ENCODE results near the gene FEM1A. TPM values are rescaled to one million over a fixed set of nuclear protein-coding genes. Genes with fewer than 3 reads are reported as not detected.
A peak's percentile ranks its signal among the peaks of the same experiment; 100 is the strongest.

Gene FEM1A
- total and polyA plus RNA-seq, 9 of the 15 experiments (the other 6 are each of a cell fraction or from before 2014, with no cell fraction given) = 0.08 to 19.0 (median 6.8) TPM

- TF ChIP-seq, protein P1, sequence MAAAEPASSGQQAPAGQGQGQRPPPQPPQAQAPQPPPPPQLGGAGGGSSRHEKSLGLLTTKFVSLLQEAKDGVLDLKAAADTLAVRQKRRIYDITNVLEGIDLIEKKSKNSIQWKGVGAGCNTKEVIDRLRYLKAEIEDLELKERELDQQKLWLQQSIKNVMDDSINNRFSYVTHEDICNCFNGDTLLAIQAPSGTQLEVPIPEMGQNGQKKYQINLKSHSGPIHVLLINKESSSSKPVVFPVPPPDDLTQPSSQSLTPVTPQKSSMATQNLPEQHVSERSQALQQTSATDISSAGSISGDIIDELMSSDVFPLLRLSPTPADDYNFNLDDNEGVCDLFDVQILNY (CRISPR knock-in tag; IDR thresholded peaks at IDR 0.05) = no peak
- peak; percentile 93 for TF ChIP-seq ZNF143 (CRISPR knock-in tag; IDR thresholded peaks at IDR 0.05)
- TF ChIP-seq ZNF764 (CRISPR knock-in tag; IDR thresholded peaks at IDR 0.05; ENCODE audit: low read depth) = no peak
- 0 out of 2 replicates have a peak, but pooled peaks have one; percentile 34 for TF ChIP-seq HDAC2 (IDR thresholded peaks at IDR 0.05)
- peak; percentile 11; the same call in 1 of the 2 replicates for TF ChIP-seq ADNP (tag; IDR thresholded peaks at IDR 0.05)
- no peak for TF ChIP-seq PYGO2 (tag; IDR thresholded peaks at IDR 0.05)
- no peak for TF ChIP-seq ZFP36 (IDR thresholded peaks at IDR 0.05; ENCODE audit: low read depth, low read length, partially characterized antibody)
- no peak for TF ChIP-seq EP300 (IDR thresholded peaks at IDR 0.05; ENCODE audit: low read length)
- TF ChIP-seq SMC3 (conservative IDR thresholded peaks at IDR 0.05; ENCODE audit: insufficient read depth, low read depth, low read length) = no peak
- TF ChIP-seq ZNF41 (CRISPR knock-in tag; conservative IDR thresholded peaks at IDR 0.05) = no peak
- TF ChIP-seq GATAD2B (IDR thresholded peaks at IDR 0.05; ENCODE audit: borderline replicate concordance) = peak; percentile 69; the same call in 1 of the 2 replicates
- no peak for TF ChIP-seq HLTF (IDR thresholded peaks at IDR 0.05)
- no peak for TF ChIP-seq TAF7 (tag; IDR thresholded peaks at IDR 0.05)
- TF ChIP-seq ATF3 (IDR thresholded peaks at IDR 0.05) = 0 out of 2 replicates have a peak, but pooled peaks have one; percentile 13
- TF ChIP-seq ATF3 (CRISPR knock-in tag; conservative IDR thresholded peaks at IDR 0.05) = no peak
- no peak for TF ChIP-seq POU5F1 (IDR thresholded peaks at IDR 0.05; ENCODE audit: borderline replicate concordance, low read depth, low read length, partially characterized antibody)
- TF ChIP-seq FOXO4 (CRISPR knock-in tag; IDR thresholded peaks at IDR 0.05) = no peak
- TF ChIP-seq, protein P2, sequence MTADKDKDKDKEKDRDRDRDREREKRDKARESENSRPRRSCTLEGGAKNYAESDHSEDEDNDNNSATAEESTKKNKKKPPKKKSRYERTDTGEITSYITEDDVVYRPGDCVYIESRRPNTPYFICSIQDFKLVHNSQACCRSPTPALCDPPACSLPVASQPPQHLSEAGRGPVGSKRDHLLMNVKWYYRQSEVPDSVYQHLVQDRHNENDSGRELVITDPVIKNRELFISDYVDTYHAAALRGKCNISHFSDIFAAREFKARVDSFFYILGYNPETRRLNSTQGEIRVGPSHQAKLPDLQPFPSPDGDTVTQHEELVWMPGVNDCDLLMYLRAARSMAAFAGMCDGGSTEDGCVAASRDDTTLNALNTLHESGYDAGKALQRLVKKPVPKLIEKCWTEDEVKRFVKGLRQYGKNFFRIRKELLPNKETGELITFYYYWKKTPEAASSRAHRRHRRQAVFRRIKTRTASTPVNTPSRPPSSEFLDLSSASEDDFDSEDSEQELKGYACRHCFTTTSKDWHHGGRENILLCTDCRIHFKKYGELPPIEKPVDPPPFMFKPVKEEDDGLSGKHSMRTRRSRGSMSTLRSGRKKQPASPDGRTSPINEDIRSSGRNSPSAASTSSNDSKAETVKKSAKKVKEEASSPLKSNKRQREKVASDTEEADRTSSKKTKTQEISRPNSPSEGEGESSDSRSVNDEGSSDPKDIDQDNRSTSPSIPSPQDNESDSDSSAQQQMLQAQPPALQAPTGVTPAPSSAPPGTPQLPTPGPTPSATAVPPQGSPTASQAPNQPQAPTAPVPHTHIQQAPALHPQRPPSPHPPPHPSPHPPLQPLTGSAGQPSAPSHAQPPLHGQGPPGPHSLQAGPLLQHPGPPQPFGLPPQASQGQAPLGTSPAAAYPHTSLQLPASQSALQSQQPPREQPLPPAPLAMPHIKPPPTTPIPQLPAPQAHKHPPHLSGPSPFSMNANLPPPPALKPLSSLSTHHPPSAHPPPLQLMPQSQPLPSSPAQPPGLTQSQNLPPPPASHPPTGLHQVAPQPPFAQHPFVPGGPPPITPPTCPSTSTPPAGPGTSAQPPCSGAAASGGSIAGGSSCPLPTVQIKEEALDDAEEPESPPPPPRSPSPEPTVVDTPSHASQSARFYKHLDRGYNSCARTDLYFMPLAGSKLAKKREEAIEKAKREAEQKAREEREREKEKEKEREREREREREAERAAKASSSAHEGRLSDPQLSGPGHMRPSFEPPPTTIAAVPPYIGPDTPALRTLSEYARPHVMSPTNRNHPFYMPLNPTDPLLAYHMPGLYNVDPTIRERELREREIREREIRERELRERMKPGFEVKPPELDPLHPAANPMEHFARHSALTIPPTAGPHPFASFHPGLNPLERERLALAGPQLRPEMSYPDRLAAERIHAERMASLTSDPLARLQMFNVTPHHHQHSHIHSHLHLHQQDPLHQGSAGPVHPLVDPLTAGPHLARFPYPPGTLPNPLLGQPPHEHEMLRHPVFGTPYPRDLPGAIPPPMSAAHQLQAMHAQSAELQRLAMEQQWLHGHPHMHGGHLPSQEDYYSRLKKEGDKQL (CRISPR knock-in tag; IDR thresholded peaks at IDR 0.05; ENCODE audit: borderline replicate concordance) = no peak
- TF ChIP-seq ATF7 (IDR thresholded peaks at IDR 0.05) = peak; percentile 64
- no peak for TF ChIP-seq SMAD3 (CRISPR knock-in tag; conservative IDR thresholded peaks at IDR 0.05)
These were observed 24.1 kb downstream of the FEM1A start (continued) for GRCh38 chr19:4815426-4816201.
